ENCODE data around the gene MZT2A.
"Not testable (repeated sequence)": the region's sequence is repeated elsewhere in the genome, so short reads cannot be mapped to it uniquely, and the experiment has no call there.

The MZT2A gene

DNA sequence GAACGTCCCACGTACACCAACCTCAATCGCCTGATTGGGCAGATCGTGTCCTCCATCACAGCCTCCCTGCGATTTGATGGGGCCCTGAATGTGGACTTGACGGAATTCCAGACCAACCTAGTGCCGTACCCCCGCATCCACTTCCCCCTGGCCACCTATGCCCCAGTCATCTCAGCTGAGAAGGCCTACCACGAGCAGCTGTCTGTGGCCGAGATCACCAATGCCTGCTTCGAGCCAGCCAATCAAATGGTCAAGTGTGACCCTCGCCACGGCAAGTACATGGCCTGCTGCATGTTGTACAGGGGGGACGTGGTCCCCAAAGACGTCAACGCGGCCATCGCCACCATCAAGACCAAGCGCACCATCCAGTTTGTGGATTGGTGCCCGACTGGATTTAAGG lies 11.8 kb downstream of the MZT2A start:
- H3K4me3 ChIP-seq (ENCODE audit: low read length); H3K36me3 ChIP-seq (ENCODE audit: control insufficient read depth, insufficient read depth, low read length); H3K9ac ChIP-seq (ENCODE audit: low read length); H3K4me1 ChIP-seq (ENCODE audit: control insufficient read depth, insufficient read depth, low read length); H3K27me3 ChIP-seq (ENCODE audit: control insufficient read depth, insufficient read depth, low read length); H3K27ac ChIP-seq (ENCODE audit: low read depth, low read length): not testable (repeated sequence)

DNA sequence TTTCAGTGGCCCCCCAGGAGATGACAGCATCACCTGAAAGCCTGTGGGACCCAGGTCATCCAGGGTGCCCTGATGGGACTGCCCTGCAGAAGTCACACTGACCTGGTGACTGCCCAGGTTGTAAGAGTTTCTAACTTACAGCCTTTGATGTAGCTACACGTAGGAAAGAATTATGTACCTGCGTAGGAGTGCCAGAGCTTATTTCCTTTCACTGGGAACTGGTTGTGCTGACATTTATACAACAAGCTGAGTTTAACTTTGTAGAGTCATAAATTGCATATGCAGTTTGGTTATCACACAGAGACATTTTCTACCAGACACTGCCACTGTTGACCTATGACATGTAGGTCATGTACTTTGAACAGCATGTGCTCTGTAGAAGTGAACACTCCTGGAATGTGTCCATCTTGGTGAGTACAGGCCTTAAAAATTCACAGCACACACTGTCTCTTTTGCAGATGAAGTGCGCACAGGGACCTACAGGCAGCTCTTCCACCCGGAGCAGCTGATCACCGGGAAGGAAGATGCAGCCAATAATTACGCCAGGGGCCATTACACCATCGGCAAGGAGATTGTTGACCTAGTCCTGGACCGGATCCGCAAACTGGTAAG lies 13.2 kb downstream of the MZT2A start:
- not testable (repeated sequence) for H3K27ac ChIP-seq (ENCODE audit: low read depth, low read length); H3K36me3 ChIP-seq (ENCODE audit: control insufficient read depth, insufficient read depth, low read length); H3K4me1 ChIP-seq (ENCODE audit: control insufficient read depth, insufficient read depth, low read length); H3K27me3 ChIP-seq (ENCODE audit: control insufficient read depth, insufficient read depth, low read length); H3K9ac ChIP-seq (ENCODE audit: low read length); H3K4me3 ChIP-seq (ENCODE audit: low read length)

DNA sequence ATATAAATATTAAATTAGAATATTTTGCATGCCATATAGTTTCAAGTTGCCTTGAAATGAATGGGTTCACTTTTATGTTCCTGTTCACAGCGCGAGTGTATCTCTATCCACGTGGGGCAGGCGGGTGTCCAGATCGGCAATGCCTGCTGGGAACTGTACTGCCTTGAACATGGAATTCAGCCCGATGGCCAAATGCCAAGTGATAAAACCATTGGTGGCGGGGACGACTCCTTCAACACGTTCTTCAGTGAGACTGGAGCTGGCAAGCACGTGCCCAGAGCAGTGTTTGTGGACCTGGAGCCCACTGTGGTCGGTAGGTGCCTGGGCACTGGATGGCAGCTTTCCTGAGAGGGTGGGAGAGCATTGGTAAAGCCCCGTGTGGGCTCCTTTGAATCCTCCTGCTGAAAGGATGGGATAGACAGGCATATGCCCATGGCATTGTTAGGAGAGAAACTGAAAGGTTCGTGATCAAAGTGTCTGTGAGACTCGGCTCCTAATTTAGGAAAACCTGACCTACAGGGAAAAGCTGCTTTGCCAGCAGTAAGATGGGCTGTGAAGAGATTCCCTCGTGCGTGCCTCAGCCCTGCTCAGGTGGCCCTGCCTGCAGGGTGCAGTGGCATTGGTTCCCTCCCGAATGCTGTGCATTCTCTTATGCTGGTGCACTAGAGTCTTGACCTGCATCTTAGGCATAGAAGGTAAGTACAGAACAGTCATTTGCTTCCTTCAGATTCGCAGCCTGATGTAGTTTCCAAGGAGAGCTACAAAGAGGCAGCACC lies 13.9 kb downstream of the MZT2A start:
- not testable (repeated sequence) for H3K27ac ChIP-seq (ENCODE audit: low read depth, low read length); H3K4me1 ChIP-seq (ENCODE audit: control insufficient read depth, insufficient read depth, low read length); H3K36me3 ChIP-seq (ENCODE audit: control insufficient read depth, insufficient read depth, low read length); H3K9ac ChIP-seq (ENCODE audit: low read length); H3K4me3 ChIP-seq (ENCODE audit: low read length); H3K27me3 ChIP-seq (ENCODE audit: control insufficient read depth, insufficient read depth, low read length)

DNA sequence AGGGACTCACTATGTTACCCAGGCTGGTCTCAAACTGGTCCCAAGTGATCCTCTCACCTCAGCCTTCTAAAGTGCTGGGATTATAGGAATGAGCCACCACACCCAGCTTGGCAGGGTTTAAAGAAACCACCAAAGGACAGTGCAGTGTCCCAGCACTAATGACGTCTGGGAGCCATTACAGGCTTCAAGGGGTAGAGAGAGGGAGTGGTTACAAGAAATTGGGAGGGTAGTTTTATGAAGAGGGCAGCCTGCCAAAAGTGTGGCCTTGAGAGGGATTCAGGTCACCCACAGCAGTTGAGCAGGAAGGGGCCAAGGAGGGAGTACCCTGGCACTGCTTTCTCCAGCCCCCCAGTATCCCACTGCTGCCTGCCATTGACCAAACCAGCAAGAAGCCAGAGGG lies 15.0 kb downstream of the MZT2A start:
- not testable (repeated sequence) for H3K4me3 ChIP-seq (ENCODE audit: low read length); H3K27me3 ChIP-seq (ENCODE audit: control insufficient read depth, insufficient read depth, low read length); H3K36me3 ChIP-seq (ENCODE audit: control insufficient read depth, insufficient read depth, low read length); H3K27ac ChIP-seq (ENCODE audit: low read depth, low read length); H3K4me1 ChIP-seq (ENCODE audit: control insufficient read depth, insufficient read depth, low read length); H3K9ac ChIP-seq (ENCODE audit: low read length)

DNA sequence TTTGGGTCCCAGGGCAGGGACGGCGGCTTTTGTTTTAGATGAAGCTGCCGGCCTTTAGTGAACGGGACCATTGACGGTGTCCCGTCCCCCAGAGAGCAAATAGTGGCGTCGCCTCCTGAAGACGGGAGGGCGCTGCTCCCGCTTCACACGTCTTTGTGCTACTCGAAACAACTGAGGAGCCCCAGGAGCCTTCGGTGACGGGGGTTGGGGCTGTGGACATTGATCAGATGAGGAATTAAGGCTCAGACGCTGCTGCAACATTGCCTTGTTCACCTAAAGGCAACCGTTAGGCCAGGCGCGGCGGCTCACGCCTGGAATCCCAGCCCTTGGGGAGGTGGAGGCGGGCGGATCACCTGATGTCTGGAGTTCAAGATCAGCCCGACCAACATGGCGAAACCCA lies 15.8 kb downstream of the MZT2A start:
- not testable (repeated sequence) for H3K27me3 ChIP-seq (ENCODE audit: control insufficient read depth, insufficient read depth, low read length); H3K9ac ChIP-seq (ENCODE audit: low read length); H3K27ac ChIP-seq (ENCODE audit: low read depth, low read length); H3K36me3 ChIP-seq (ENCODE audit: control insufficient read depth, insufficient read depth, low read length); H3K4me3 ChIP-seq (ENCODE audit: low read length); H3K4me1 ChIP-seq (ENCODE audit: control insufficient read depth, insufficient read depth, low read length)

DNA sequence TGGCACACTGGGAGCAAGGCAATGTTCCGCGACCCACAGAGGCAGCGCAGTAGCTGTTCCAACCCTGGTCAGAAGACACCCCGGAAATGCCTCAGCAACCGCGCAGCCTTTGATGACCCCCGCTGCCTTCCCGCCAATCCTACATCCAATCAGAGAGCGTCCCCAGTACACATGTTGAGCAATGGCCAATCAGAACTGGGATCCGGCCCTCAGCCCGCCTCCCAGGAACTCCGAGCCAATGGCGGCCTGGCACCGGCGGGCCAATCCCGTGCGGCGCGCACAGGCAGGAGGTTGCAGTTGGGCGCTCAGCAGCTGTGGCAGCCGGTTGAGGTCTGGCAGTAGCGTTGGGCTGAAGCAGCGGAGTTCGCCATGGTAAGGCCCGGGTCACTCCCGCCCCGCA lies 16.4 kb downstream of the MZT2A start, which contains the start of gene TUBA3D:
TSS of gene TUBA3D (plus strand) at position 289 of the 400 bp plus-strand sequence. CDS start at position 370, 81 bp downstream.
- Histone ChIP-seq H3K36me3 (ENCODE audit: control insufficient read depth, insufficient read depth, low read length) (no peaks in the 10 kb centered on the region), H3K4me3 (ENCODE audit: low read length) (no peak within 1 kb of the TSS), H3K27ac (ENCODE audit: low read depth, low read length) (no peak within 1 kb of the TSS), H3K4me1 (ENCODE audit: control insufficient read depth, insufficient read depth, low read length) (no peaks in the 10 kb centered on the region), H3K9ac (ENCODE audit: low read length) (no peak within 1 kb of the TSS), H3K27me3 (ENCODE audit: control insufficient read depth, insufficient read depth, low read length) (no peaks in the 10 kb centered on the region)

DNA sequence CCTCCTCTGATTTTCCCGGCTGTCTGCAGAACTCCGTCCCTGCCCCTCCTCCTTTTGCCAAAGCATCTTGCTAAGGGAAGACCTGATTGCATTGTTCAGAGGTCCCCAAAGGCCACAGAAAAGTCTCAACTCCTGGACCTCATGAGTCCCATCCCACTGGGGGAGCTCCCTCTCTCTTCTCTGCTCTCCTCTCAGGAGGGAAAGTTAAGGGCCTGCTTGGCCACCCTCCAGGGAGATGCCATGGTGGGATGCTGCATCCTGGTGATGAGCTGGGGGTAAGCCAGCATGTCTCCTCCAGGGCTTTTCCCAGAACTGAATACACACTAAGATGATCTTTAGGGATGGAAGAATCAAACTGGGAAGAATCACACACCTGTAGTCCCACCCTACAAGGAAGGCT lies 18.9 kb downstream of the MZT2A start:
- not testable (repeated sequence) for H3K27ac ChIP-seq (ENCODE audit: low read depth, low read length); H3K27me3 ChIP-seq (ENCODE audit: control insufficient read depth, insufficient read depth, low read length); H3K4me3 ChIP-seq (ENCODE audit: low read length); H3K9ac ChIP-seq (ENCODE audit: low read length); H3K36me3 ChIP-seq (ENCODE audit: control insufficient read depth, insufficient read depth, low read length); H3K4me1 ChIP-seq (ENCODE audit: control insufficient read depth, insufficient read depth, low read length)

DNA sequence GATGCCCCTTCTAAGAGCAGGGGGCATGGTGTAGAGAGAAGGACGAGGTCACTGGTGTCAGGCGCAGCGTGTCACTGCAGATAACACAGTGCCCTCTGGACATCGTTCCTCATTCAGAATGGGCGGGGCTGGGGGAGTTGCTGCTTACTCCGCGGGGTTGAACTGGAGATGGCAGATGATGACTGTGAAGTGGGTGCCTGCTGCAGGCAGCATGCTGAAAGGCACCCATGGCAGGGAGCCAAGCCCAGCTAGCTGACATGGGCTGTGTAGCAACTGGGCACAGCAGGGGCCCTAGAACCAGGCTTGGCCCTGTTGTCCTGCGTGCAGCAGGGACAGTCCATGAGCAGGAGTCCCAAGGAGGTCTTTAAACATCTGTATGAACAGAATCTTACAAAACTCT lies 20.6 kb downstream of the MZT2A start:
- H3K9ac ChIP-seq (ENCODE audit: low read length); H3K27ac ChIP-seq (ENCODE audit: low read depth, low read length); H3K4me3 ChIP-seq (ENCODE audit: low read length); H3K36me3 ChIP-seq (ENCODE audit: control insufficient read depth, insufficient read depth, low read length); H3K4me1 ChIP-seq (ENCODE audit: control insufficient read depth, insufficient read depth, low read length); H3K27me3 ChIP-seq (ENCODE audit: control insufficient read depth, insufficient read depth, low read length): not testable (repeated sequence)

DNA sequence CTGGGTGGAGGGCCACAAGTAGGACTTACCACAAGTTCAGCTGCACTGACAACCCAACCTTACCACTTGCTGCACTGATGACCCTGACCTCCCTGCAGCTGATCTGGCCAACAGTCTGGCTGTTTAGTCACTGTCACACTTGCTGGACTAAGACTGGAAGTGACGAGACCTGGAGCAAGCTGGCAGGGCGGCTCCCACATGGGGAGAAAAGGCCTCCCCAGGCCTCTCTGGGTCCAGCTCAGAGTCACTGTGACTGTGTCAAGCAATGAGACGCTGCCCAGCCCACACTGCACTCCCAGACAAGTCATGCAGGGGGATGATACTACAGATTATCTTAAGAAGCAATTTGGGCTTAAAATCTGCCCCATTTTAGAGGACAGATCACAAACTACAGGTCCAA lies 21.3 kb downstream of the MZT2A start:
- not testable (repeated sequence) for H3K4me1 ChIP-seq (ENCODE audit: control insufficient read depth, insufficient read depth, low read length); H3K36me3 ChIP-seq (ENCODE audit: control insufficient read depth, insufficient read depth, low read length); H3K4me3 ChIP-seq (ENCODE audit: low read length); H3K27ac ChIP-seq (ENCODE audit: low read depth, low read length); H3K27me3 ChIP-seq (ENCODE audit: control insufficient read depth, insufficient read depth, low read length); H3K9ac ChIP-seq (ENCODE audit: low read length)

DNA sequence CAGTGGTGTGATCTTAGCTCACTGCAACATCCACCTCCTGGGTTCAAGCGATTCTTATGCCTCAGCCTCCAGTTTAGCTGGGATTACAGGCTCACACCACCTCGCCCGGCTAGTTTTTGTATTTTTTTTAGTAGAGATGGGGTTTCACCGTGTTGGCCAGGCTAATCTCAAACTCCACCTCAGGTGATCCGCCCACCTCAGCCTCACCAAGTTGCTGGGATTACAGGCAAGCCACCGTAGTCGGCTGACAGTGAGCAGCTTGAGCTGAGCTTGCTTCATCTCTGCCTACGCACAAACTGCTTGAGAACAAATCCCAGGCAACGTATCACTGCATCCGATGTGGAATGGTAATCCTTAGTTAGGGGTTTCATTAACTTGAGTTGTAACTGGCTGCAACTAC lies 24.5 kb downstream of the MZT2A start:
- not testable (repeated sequence) for H3K27ac ChIP-seq (ENCODE audit: low read depth, low read length); H3K27me3 ChIP-seq (ENCODE audit: control insufficient read depth, insufficient read depth, low read length); H3K36me3 ChIP-seq (ENCODE audit: control insufficient read depth, insufficient read depth, low read length); H3K9ac ChIP-seq (ENCODE audit: low read length); H3K4me3 ChIP-seq (ENCODE audit: low read length); H3K4me1 ChIP-seq (ENCODE audit: control insufficient read depth, insufficient read depth, low read length)

DNA sequence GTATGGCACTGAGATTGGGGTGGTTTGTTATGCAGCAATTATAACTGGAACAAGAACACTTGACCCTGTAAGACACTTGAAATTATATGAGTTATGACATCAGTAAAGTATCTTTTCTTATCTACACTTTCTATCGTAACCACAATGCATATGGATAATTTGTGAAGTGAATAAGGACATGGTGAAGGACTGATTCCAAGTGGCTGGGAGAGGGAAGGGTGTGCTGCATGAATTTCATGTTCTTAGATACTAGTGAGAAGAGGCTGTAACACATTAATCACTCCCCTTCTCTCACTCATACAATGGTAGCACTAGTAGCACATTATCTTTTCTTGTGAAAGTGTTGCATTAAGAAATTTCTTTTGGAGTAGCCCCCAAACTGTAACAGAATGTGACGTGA lies 37.3 kb downstream of the MZT2A start:
- not testable (repeated sequence) for H3K9ac ChIP-seq (ENCODE audit: low read length); H3K4me3 ChIP-seq (ENCODE audit: low read length); H3K36me3 ChIP-seq (ENCODE audit: control insufficient read depth, insufficient read depth, low read length); H3K27me3 ChIP-seq (ENCODE audit: control insufficient read depth, insufficient read depth, low read length); H3K27ac ChIP-seq (ENCODE audit: low read depth, low read length); H3K4me1 ChIP-seq (ENCODE audit: control insufficient read depth, insufficient read depth, low read length)

DNA sequence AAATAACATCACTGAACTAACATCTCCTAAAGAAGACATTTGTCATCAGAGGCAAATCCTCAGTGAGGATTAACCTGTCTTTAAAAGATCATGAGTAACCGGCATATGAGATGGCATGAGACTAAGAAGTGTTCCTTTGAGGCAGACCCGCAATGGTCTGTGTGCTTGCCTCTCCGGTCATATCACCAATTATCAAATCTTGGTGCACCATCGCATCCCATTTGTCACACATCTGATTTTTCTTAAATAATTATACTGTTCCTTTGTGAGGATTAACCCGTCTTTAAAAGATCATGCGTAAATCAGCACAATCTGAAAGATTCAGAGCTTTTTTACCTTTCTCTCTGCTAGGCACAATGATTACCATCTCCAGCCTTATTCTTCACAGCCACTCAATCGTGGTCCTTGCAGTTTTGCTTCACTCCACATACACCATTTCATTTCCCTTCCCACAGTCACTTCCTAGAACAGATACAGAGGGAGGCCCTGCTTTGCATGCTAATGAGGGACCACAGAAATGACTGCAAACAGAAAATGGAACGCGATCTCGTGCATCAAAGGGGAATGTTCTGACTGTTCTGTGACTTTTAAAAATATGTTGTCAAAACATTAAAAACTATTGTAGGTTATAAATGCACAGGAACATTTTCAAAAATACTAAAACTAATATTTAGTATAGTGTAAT lies 40.8 kb downstream of the MZT2A start:
- H3K4me1 ChIP-seq (ENCODE audit: control insufficient read depth, insufficient read depth, low read length) = not testable (repeated sequence)

DNA sequence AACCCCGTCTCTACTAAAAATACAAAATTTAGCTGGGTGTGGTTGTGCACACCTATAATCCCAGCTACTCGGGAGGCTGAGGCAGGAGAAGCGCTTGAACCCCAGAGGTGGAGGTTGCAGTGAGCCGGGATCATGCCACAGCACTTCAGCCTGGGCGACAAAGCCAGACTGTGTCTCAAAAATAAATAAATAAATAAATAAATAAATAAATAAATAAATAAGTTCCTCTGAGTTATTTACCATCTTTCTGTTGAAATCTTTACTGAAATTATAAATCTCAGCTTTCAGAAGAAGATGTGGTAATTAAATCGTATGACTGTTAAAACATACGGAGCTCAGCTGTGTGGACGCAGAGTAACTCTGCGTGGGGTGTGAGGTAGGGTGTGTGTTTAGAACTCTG lies 44.2 kb downstream of the MZT2A start:
- H3K27me3 ChIP-seq (ENCODE audit: control insufficient read depth, insufficient read depth, low read length); H3K36me3 ChIP-seq (ENCODE audit: control insufficient read depth, insufficient read depth, low read length); H3K9ac ChIP-seq (ENCODE audit: low read length); H3K4me1 ChIP-seq (ENCODE audit: control insufficient read depth, insufficient read depth, low read length); H3K27ac ChIP-seq (ENCODE audit: low read depth, low read length); H3K4me3 ChIP-seq (ENCODE audit: low read length): not testable (repeated sequence)

More for the DNA sequence above, 40.8 kb downstream of the MZT2A start:
- not testable (repeated sequence) for H3K27ac ChIP-seq (ENCODE audit: low read depth, low read length); H3K27me3 ChIP-seq (ENCODE audit: control insufficient read depth, insufficient read depth, low read length); H3K4me3 ChIP-seq (ENCODE audit: low read length); H3K36me3 ChIP-seq (ENCODE audit: control insufficient read depth, insufficient read depth, low read length); H3K9ac ChIP-seq (ENCODE audit: low read length)
